Gastrocnemius medialis (tissue), 4 donors: ENCODE results near the gene ZNF160.

Source experiments
- CTCF ChIP-seq, 5 experiments: fragments of 450-650 bp in 3 of 5; fragments of 200-600 bp in 2 of 5; sonication (generic) in 2 of 5; IDR thresholded peaks in 4 of 5; conservative IDR thresholded peaks in 1 of 5; 1 replicate in 4 of 5; 2 replicates in 1 of 5; pipeline ENCODE4 v1.5.1; 2016 to 2019; ENCODE audit warnings: antibody characterized with exemption in 5 of 5, mild to moderate bottlenecking in 3 of 5, moderate library complexity in 3 of 5
- POLR2A ChIP-seq, 2 donors: fragments of 450-650 bp; IDR thresholded peaks; one replicate each; pipeline ENCODE4 v1.6.1; 2017; ENCODE audit warnings: antibody characterized with exemption in 2 of 2, mild to moderate bottlenecking in 2 of 2, moderate library complexity in 2 of 2

DNA sequence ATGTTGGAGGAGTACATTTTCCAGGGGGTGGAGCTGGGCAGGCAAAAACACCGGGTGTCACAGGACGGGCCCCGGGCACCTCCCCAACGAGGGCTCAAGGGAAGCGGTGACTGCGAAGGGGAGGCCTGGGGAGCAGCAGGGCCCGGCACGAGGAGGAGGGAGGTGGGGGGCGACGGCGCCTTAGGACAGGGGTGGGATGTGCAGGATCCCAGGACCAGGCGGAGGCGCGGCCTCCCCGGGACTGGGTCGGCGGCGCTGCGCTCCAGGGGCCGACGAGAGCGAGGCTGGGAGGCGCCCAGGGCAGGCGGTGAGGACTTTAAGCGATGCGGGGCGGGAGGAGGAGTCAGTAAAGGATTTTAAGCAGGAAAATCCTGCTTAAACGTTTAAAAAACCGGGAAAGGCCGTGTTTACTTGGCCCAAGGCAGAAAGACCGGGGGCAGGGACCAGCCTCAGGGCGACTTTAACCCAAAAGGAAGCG is 427 bp downstream of the ZNF160 start:
- no peak for TF ChIP-seq CTCF (IDR thresholded peaks at IDR 0.05 in 4 of 5, conservative IDR thresholded peaks at IDR 0.05 in 1 of 5)
- no peak for TF ChIP-seq POLR2A (IDR thresholded peaks at IDR 0.05)
